GM21381 (cell line): ENCODE results near the gene SH3BP5.

Source experiments
- ATAC-seq: cut with Tn5 transposase; IDR thresholded peaks from one replicate; pipeline ENCODE4 v1.9.1; 2021; ENCODE audit warnings: mild to moderate bottlenecking, moderate library complexity; ENCODE audit not compliant: unreplicated experiment

The SH3BP5 gene

DNA sequence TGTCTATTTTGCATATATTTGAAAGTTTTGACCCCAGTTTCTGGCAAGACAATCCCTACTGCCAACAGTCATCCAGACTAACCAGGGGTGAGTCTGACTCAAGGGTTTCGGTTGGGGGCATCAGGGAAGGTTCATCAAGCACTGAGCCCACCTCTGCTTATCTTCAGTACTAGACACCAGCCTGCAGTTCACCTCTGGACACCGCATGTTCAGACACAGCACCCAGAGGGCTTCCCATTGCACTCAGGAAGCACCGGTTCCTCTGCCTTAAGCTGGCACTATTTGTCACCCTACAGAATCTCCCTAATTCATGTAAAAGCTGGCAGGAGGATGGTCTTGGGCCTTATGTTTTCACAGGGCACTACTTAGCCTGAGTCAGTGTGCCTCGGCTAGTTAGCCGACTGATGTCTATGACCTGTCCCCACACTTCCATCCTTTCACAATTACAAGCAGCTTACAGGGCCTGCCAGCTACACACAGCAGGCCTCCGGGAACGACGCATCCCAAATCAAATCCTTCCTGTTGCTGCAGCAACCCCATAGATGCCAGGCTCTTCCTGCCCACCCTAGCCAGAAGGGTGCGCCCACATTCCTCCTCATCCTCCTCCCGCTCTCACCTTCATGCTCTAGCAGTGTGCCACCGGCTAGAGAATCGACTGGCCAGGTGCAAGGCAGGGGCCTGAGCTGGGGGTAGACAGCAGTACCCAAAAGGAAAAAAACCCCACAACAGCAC, 52.5 kb downstream of the SH3BP5 start:
- ATAC-seq: no peak

DNA sequence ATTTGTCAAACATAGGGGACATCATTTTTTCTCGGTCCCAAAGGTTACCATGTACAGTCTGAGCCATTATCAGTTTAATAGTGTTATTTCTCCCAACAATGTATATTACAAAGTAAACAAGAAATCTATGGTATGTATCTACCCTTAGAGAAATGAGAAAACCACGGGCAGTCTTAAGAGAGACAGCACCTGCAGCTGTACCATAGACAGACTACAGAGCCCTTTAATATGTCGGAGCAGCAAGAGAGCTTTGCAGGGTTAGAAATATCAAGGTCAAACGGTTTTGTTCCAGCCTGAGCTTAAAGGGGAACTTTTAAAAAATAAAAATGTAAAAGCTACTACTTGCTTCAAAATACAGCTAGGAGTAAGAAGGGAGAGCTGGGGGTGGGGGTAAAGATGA, 53.2 kb downstream of the SH3BP5 start:
- no peak for ATAC-seq

DNA sequence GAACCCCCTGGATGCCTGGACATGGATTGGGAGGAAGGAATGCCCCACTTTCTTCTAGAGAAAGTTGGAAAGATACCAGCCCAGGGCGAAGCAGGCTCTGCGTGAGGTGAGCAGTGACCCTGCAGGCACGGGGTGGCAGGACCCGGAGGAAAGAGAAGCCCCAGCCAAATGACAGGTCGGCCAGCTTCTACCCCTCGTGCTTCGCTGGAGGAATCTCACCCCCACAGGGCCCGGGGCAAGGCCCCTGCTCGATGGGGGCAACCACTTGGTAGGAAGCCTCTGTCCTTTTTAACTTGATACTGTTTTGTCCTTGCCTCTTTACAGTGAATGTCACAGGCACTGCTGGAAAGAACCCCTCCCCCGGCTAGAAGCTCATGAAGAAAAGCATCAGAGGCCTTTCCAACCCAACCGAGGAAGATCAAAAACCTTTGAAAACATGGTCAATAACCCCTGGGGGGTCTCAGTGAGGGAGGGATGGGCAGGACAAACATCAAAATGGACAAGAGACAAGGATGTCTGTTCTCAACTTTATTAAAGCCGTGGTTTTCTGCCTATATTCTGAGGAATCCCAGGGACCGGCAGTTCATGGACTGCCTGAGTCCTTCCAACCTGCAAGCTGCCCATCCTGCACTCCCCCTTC, 54.4 kb downstream of the SH3BP5 start:
- no peak for ATAC-seq

DNA sequence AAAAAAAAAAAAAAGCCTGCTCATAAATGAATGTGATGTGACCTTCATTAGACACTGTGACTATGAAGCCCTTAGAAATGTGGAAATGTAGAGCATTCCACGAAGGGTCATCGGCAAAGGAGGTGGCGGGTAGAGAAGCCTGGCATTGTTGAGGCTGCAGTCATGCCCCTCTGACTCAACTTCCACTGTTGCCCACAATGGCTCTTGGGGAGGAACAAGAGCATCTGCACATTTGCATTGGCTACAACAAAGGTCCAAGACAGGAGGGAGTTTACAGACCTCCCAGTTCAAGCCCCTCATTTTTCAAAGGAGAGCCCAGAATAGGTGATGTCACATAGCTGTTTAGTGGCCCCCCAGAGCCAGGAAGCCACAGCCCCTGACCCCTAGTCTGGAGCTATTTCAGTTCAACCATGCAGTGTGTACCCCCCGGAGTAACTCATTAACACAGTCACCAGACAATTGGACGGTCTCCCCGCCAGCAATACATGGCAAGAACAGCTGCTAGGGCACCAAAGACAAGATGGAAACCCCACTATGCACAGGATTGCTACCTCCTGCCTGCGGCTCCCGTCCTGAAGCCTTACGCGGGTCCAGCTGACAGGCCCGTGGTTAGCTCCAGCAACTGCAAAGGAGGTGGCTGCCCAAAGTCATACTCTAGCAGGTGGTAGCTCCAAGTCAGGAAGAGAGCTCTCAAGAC, 56.2 kb downstream of the SH3BP5 start:
- ATAC-seq: no peak

DNA sequence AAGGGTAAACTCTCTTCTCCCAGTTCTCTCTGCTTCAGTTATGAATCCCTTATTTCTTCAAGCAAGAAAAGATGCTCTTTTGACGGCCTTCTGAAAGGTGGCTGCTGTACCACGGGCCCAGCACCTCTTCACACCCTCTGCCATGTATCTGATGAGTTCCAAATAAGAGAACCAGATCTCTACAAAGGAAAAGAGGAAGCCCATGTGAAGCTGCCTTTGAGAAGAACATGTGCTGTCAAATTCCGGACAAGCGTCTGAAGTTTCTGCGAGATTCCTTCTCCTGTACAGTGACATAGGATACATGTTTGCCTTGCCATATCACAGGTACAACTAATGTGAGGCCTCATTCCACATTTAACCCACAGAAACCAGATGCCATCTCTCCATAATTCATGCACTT, 59.2 kb downstream of the SH3BP5 start:
- no peak for ATAC-seq

DNA sequence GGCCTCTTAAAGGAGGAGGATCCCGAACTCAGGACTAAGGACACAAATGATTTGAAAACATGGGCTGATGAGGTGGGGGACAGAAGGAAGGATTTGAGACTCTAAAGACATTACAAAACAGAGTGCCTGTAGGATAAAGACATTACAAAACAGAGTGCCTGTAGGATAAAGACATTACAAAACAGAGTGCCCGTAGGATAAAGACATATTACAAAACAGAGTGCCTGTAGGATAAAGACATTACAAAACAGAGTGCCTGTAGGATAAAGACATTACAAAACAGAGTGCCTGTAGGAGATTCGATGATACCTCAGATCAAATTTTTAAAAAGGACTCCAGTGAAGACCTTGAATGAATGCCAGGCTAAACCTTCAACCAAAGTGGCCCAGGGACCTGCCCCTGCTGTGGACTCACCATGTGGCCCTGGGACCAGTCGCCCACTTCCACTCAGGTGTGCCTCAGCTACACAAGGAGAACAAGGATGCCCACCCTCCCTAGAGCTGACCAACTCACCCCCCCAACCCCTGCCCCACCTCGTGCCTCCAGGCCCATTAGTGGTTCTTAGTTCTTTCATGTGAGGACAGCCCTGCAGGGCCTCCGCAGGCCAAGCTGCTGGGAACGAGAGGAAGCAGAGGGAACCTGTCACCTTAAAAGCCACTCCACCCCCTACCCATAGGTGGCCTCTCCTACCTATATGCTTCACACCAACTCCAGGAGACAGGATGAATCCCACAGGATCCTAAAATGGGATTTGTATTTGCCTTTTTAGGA, 59.8 kb downstream of the SH3BP5 start:
- no peak for ATAC-seq

DNA sequence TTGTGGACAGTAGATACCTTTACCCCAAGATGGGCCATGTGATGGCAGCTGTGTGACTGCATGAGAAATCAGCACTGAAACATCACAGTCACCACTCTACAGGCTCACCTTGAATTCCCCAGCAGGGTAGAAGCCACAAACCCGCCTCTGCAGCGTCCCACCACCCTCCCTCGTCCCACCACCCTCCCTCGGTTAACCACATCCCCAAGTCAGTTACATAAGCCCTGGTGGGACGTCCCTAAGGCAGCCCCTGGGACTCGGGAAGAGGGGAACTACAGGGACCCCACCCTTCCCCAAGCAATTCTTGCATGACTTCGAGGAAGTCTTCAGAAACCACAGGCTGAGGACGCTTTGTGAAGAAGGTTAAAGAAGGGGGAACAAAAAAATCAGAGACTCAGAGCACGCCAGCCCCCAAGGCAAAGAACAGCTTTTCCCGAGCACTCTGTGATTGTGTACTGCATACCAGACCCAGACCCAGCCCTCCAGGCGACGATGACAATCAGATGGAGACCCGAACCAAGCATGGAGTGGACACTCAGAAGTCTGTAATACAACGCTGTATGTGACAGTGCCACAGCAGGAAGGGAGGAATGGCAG, 60.5 kb downstream of the SH3BP5 start:
- ATAC-seq: peak; percentile 60

DNA sequence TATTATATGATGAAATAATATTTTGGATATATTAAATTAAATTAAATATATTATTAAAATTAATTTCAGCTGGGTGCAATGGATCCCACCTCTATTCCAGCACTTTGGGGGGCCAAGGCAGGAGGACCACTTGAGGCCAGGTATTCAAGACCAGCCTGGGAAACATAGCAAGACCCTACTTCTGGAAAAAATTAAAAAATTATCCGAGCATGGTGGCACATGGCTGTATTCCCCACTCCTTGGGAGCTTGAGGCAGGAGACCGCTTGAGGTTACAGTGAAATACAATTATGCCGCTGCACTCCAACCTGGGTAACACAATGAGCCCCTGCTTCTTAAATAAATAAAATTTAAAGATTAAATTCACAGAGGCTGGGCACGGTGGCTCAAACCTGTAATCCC, 61.4 kb downstream of the SH3BP5 start:
- ATAC-seq: no peak

DNA sequence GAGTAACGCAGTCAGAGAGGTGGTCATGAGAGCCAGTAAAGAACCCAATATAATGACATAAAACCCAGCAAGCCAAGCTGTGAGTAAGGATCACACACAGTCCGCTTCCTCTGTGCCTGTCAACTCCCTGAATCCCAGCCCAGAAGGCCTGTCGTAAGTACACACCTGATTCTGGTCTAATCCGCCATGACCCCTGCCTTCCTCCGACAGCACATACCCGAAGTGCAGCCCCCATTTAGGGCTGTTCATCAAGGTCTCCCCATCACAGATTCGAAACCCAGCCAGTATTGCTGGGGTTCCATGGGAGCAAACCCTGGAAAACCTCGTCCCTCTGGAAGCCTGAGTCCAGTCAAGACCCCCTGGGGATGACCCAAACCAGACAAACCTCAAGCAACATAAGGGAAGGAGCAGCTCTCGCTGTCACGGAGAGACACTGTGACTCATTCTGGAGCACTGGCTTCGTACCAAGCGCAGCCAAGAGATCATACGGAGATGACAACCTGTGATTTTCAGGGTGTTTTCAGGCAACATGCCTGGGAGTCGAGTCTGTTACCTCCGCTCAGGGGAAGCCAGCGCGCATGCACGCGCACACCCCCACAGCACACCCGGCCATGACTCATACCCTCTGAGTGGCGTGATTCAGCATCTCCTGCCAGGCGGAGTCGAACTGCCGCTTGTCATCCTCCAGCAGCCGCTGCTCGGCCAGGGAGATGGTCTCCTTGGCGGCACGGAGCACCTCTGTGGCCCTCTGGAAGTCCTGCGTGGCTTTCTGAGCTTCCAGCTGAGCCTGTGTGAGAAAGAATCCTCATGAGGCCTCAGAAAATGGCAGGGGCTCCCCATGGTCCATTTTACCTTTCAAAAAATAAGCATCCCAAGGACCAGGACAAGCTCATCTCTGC, 63.0 kb downstream of the SH3BP5 start:
- peak; percentile 55 for ATAC-seq

DNA sequence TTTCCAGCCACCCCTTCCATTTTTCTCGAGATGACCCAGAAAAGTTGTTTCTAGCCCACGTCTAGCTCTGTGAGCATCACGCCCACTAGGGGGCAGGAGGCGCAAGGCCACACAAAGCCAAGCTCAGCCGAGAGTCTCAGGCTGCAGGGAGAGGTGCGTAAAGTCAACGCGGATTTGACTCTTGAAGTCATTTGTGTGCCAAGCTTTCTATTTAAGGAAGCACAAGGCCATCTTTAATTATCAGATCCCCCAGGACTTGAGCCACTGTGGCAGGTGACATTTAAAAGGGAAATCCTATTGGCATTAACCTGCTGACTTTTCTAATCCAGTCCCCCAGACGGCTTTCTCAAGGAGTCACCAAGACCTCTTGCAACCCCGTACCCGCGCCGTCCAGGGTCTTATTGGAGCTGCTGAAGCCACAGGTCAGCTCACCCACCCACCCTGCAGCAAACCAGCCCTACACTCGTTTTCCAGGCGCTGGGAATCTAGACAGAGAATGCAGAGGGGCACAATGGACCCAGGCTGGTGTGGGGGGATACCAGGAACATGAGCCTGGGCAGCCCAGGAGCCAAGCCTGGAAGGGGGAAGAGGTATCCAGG, 64.3 kb downstream of the SH3BP5 start:
- ATAC-seq: peak; percentile 41

DNA sequence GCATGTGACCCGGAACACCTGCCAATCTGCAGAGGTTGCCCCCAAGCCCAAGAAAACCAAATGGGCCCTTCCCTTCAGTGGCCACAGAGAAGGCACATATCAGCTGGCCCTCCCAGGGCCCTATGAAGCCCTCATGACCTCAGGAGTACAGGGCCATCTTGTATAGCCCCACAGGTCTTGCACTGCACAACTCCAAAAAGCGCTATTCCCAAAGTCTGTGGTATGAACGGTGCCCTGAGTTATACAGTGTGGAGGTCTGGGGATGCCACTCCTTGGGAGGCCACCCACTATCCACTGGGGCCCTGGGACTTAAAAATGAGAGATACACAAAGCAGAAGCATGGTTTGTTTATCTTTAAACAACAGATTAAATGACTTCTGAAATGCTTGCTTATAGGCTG, 64.9 kb downstream of the SH3BP5 start:
- no peak for ATAC-seq

DNA sequence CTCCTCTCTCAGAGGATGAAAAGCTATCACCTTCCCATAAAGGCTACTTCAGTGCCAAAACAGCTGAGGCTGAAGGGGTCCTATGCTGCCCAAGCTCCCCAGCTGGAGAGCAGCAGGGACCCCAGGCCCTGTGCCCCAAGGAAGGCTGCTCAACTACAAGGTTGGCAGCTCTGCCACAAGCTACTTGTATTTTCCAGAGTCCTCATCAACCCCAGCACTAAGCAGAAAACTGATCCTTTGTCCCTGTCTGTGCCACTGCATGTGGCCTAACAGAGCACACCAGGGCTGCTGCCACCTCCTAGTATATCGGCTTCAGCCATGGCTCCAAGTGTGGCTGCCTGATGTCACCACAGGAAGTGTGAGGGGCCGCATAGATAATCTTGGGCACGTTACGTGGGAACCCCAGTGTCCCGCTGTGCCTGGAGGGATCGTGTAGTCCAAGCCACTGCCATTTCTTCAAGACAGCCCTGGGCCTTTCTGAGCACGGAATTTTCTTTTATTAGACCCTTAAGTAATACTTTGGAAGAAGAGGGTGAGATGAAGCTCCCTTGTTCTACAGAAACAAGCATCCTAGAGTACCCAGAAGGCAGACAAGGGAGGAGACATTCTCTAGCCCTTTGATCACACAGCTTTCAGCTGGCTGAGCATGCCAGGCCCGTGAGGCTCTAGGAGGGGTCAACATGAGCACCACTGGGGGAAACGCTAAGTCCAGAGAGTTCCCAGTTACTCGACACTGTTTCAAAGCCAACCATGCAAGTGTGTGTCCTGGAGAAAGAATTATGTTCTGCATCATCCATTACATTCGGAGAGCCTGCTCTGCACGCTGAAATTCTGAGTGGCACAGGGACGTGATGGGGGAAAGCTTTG, 65.6 kb downstream of the SH3BP5 start:
- ATAC-seq: no peak

DNA sequence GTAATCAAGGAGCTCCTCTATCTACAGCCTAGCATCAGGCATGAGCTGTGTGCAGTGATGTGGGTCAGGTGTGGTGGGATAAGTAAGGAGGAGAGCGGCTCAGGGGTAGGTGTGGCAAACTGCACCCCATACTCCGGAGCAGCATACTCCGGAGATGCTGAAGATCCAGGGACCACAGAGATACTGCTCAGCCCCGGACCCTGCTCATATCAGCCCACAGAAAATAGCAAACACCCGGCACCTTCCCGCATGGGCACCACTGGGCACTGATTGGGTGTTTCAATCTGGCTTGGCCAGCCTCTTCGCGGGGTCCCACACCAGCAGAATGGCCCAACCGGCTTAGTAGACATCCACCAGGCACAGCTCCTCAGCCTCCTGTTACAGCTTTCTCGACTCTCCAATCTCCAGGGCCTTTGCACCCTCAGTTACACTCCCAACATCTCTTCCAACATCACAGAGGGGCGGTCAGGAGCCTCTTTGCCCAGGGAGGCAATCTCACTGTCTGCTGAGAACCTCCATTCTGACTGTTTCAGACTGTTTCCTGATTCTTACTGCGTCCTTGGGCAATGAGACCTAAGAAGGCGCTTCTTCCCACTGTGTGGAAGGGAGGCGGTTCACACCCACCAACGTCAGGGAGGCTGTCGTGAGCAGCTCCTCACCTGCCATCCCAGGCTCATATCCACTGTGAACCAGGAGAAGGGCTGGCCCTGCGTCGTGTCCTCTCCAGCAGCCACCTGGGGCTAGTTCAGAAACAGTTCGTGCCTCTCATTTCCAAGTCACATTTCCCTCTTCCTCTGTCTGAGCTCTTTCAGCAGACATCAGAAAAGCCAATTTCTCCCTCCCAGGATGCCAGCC, 66.5 kb downstream of the SH3BP5 start:
- ATAC-seq: no peak

DNA sequence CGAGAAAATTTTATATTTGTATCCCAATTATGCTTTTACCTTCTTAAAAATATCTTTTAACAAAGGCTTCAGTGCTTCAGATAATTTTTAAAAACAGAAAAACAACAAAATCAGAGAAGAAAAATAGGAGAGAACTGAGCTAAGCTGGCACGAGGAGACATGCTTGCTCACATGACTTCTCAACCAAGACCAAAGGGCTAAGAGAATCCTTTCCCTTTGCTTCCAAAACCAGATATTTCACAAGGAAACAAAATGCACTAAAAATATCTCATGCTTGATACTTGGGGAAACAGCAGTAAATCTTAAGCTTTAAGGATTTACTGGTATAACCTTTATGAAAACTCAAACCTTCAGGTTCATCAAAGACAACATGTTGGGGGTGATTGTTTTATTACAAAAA, 67.9 kb downstream of the SH3BP5 start:
- no peak for ATAC-seq

DNA sequence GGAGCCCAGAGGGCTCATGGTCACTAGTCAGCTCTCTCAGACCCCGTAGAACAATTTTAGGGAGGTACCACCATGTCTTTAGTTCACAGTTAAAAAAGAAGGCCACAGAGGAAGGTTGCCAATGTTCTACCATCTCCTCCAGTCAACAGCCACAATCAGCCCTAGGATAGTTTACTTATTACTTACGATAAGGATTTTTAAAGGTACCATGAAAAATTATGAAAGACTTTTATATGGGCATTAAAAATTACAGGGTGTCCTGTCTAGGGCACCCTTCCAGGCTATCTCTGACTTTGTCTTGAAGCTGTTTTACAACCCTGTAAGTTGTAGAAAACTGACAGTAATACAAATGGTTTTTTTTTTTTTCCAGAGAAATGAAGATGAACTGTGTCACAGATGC, 68.5 kb downstream of the SH3BP5 start:
- no peak for ATAC-seq

DNA sequence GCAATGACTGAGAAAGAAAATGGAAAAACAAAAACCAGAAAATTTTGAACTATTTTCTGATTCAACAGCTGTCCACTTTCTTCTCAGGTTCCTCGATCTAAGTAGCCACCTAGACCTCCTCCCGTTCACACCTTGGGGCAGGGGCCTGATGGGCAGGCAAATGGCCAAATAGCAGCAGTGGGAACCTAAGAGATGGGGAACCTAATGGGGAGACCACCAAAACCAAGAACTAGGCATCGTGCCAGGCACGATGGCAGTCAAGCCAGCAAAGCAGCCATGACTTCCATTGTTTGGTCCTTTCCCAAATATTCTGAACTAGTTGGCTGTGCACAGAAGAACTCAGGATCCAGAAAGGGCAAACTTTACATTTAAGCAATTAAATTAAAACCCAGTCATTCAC, 69.3 kb downstream of the SH3BP5 start:
- ATAC-seq: no peak

DNA sequence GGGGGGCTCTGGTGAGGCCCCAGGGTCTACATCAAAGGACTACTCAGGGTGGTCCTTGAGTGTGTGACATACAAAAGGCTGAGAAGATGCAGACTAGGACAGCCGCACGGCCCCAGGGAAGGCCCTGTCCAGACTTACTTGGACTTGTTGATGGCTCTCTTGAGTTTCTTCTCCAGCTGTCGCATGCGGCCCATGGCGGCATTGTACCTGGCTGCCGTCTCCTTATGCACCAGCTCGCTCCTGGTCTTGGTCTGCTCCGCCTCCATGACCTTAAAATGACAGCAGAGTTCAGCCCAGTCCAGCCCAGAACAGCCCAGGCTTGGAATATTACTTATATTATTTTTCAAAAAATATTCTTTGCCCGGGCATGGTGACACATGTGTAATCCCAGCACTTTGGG, 70.4 kb downstream of the SH3BP5 start:
- no peak for ATAC-seq

DNA sequence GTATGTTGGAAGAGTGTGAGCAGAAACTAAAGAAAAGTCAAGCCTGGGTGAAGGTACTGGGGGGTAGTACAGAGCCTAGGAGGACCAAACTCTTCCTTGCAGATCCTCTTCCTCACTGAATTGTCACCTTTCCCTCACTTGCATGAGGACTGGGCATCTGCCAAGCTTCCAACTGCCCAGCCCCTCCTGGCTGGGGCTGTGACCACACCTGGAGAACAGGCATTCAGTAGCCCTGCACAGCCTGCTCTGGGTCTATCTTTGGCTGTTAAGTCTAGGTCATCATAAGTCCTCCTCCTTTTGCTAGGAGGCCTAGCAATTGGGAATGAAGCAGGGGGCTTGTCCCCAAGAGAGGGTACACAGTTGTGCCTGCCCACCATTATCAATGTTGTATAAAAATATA, 71.1 kb downstream of the SH3BP5 start:
- ATAC-seq: no peak
